MCF 10A (cell line): ENCODE results near the gene LRP1. TPM values are rescaled to one million over a fixed set of nuclear protein-coding genes. Genes with fewer than 3 reads are reported as not detected.

ENCODE experiments used
- BruUV-seq: library from RNA; stranded (reverse); fragments of 400-500 nt; replicated peaks from 2 replicates; lab custom pipeline; 2021; lab: Mats Ljungman, UMichigan
- CTCF ChIA-PET: fragments of 300-600 bp; sonication (Branson Sonifier 250); formaldehyde crosslinking; extraction: SDS; loops from one replicate; lab custom pipeline; 2021; ENCODE audit warnings: antibody characterized with exemption, inconsistent platforms; lab: Yijun Ruan, JAX
- POLR2A ChIA-PET: fragments of 300-600, 350-650 bp; sonication (Branson Sonifier 250); formaldehyde crosslinking; extraction: SDS; loops from one replicate; lab custom pipeline; 2020; ENCODE audit warnings: antibody characterized with exemption, inconsistent platforms; lab: Yijun Ruan, JAX
- DNase-seq: peaks from one replicate; pipeline ENCODE4 v3.0.0-alpha.2; 2018; ENCODE audit not compliant: unreplicated experiment
- H3K27ac Mint-ChIP-seq: one replicate; pipeline ENCODE4 v1.8.0; 2022; ENCODE audit warnings: mild to moderate bottlenecking, low read depth, mixed read lengths; ENCODE audit not compliant: unreplicated experiment
- H3K27me3 Mint-ChIP-seq: one replicate; pipeline ENCODE4 v1.8.0; 2022; ENCODE audit warnings: mixed read lengths; ENCODE audit not compliant: insufficient read depth, unreplicated experiment
- H3K36me3 Mint-ChIP-seq: one replicate; pipeline ENCODE4 v1.8.0; 2022; ENCODE audit warnings: mild to moderate bottlenecking, moderate library complexity, mixed read lengths; ENCODE audit not compliant: insufficient read depth, unreplicated experiment
- H3K4me1 Mint-ChIP-seq: one replicate; pipeline ENCODE4 v1.8.0; 2022; ENCODE audit warnings: mixed read lengths; ENCODE audit not compliant: insufficient read depth, unreplicated experiment
- H3K4me3 Mint-ChIP-seq: one replicate; pipeline ENCODE4 v1.8.0; 2022; ENCODE audit warnings: mild to moderate bottlenecking, moderate library complexity, mixed read lengths; ENCODE audit not compliant: unreplicated experiment
- H3K9me3 Mint-ChIP-seq: one replicate; pipeline ENCODE4 v1.8.0; 2022; ENCODE audit warnings: mixed read lengths; ENCODE audit not compliant: unreplicated experiment
- CTCF ChIP-seq: fragments of 200-600 bp; IDR thresholded peaks from one replicate; pipeline ENCODE4 v1.8.0; 2022; ENCODE audit warnings: antibody characterized with exemption, mild to moderate bottlenecking; ENCODE audit not compliant: unreplicated experiment
- intact Hi-C: fragments of 100-400 bp; cut with micrococcal nuclease; formaldehyde crosslinking; loops from 2 replicates; pipeline ENCODE4 v1.14.1; 2022
- total RNA-seq: library from RNA; stranded (reverse); gene quantifications from 2 replicates; pipeline ENCODE4 v1.2.3, GENCODE V29; 2022

LRP1 gene
- total RNA-seq, 1 experiment from 2014 or later = 18.9 TPM

- no peak overlapping the region for H3K27ac Mint-ChIP-seq
- H3K4me1 Mint-ChIP-seq = peaks cover 14% of the 10 kb centered on the region
- peaks cover 35% of the 10 kb centered on the region for H3K36me3 Mint-ChIP-seq
- POLR2A ChIA-PET = no interaction called here
- no peak for DNase-seq
- H3K4me3 Mint-ChIP-seq = no peak overlapping the region
- H3K27me3 Mint-ChIP-seq = no peaks in the 10 kb centered on the region
- intact Hi-C loops = no loop called here
- CTCF ChIA-PET = interaction anchor here (0.8 kb wide), 1 partner anchor 24 kb away, joined by 3 read pairs; no protein-coding TSS in a partner anchor
- no peak for TF ChIP-seq CTCF
- BruUV-seq = no TSS peak
- no peaks in the 10 kb centered on the region for H3K9me3 Mint-ChIP-seq
These were observed 15.2 kb downstream of the LRP1 start for GRCh38 chr12:57143454-57143853.

- DNase-seq = no peak
- Mint-ChIP-seq H3K27me3 (no peaks in the 10 kb centered on the region), H3K36me3 (peaks cover 31% of the 10 kb centered on the region), H3K27ac (no peak overlapping the region), H3K4me3 (no peak overlapping the region), H3K9me3 (no peaks in the 10 kb centered on the region), H3K4me1 (peaks cover 25% of the 10 kb centered on the region)
- intact Hi-C loops = no loop called here
- no peak for TF ChIP-seq CTCF
- POLR2A ChIA-PET = interaction anchor here (0.6 to 0.7 kb wide), 2 partner anchors 53 to 135 kb away, joined by 3 read pairs; no protein-coding TSS in a partner anchor
- CTCF ChIA-PET = interaction anchor here (0.6 to 7.1 kb wide), 2 partner anchors 9 to 29 kb away, joined by 3 to 54 read pairs; no protein-coding TSS in a partner anchor
- no TSS peak for BruUV-seq
These were observed 17.3 kb downstream of the LRP1 start for GRCh38 chr12:57145460-57146059.

- TF ChIP-seq CTCF = no peak
- no peak for DNase-seq
- ChIA-PET POLR2A (interaction anchor here (0.6 to 0.7 kb wide), 3 partner anchors 34 to 135 kb away, joined by 3 read pairs; no protein-coding TSS in a partner anchor), CTCF (interaction anchor here (7.1 kb wide), 1 partner anchor 29 kb away, joined by 54 read pairs; no protein-coding TSS in a partner anchor)
- H3K4me1 Mint-ChIP-seq = peaks cover 30% of the 10 kb centered on the region
- no peak overlapping the region for H3K4me3 Mint-ChIP-seq
- intact Hi-C loops = no loop called here
- no peaks in the 10 kb centered on the region for H3K27me3 Mint-ChIP-seq
- no peaks in the 10 kb centered on the region for H3K9me3 Mint-ChIP-seq
- H3K36me3 Mint-ChIP-seq = peaks cover 35% of the 10 kb centered on the region
- no TSS peak for BruUV-seq
- H3K27ac Mint-ChIP-seq = no peak overlapping the region
These were observed 17.8 kb downstream of the LRP1 start for GRCh38 chr12:57146092-57146491.

GRCh38 chr12:57146961-57147944 lies 19.0 kb downstream of the LRP1 start, which contains the start of gene LRP1-AS:
Gene LRP1-AS, minus strand, starts transcription at chr12:57147619.
- no peak for DNase-seq
- H3K4me1 Mint-ChIP-seq = peaks cover 42% of the 10 kb centered on the region
- ChIA-PET CTCF (interaction anchor here (0.7 to 7.1 kb wide), 3 partner anchors 19 to 160 kb away, joined by 3 to 54 read pairs (median 3); no protein-coding TSS in a partner anchor), POLR2A (interaction anchor here (1.6 to 4.9 kb wide), 2 partner anchors 36 to 78 kb away, joined by 4 to 34 read pairs; partner anchors contain the start of gene STAT6)
- TF ChIP-seq CTCF = no peak
- BruUV-seq = no TSS peak
- no peak within 1 kb of the TSS for H3K4me3 Mint-ChIP-seq
- no peaks in the 10 kb centered on the region for H3K27me3 Mint-ChIP-seq
- intact Hi-C loops = no loop called here
- H3K9me3 Mint-ChIP-seq = no peaks in the 10 kb centered on the region
- peak within 1 kb of the TSS; percentile 52 for H3K27ac Mint-ChIP-seq
- peaks cover 35% of the 10 kb centered on the region for H3K36me3 Mint-ChIP-seq
